ENCODE data around the gene KLHL2. TPM values are rescaled to one million over a fixed set of nuclear protein-coding genes. Genes with fewer than 3 reads are reported as not detected.
A peak's percentile ranks its signal among the peaks of the same experiment; 100 is the strongest.
"Not testable (repeated sequence)": the region's sequence is repeated elsewhere in the genome, so short reads cannot be mapped to it uniquely, and the experiment has no call there.

KLHL2 gene
- total RNA-seq, 2 donors from 2014 or later: 11.6 to 16.0 TPM

- H3K4me3 Mint-ChIP-seq: no peak overlapping the region
- Histone ChIP-seq H3K9me3 (ENCODE audit: control insufficient read depth, low read length) (no peaks in the 10 kb centered on the region), H3K9ac (ENCODE audit: extremely low read depth, low read length, poor library complexity, severe bottlenecking) (no peak overlapping the region), H3K4me3 (ENCODE audit: low read length) (no peak overlapping the region), H3K27ac (ENCODE audit: low read depth, low read length) (no peak overlapping the region), H3K4me1 (ENCODE audit: control insufficient read depth, insufficient read depth, low read length) (no peaks in the 10 kb centered on the region), H3K27me3 (ENCODE audit: control insufficient read depth, insufficient read depth, low read length, poor library complexity, severe bottlenecking) (no peaks in the 10 kb centered on the region), H3K36me3 (ENCODE audit: control insufficient read depth, insufficient read depth, low read length) (peaks cover 9% of the 10 kb centered on the region)
- 99 to 100% methylated on average over 1 to 5 of the region's 5 CpGs for WGBS, 2 experiments (ENCODE audit: insufficient coverage in 1 of 2, insufficient read length in 1 of 2)
- DNase-seq: no peak
- H3K27ac Mint-ChIP-seq: no peak overlapping the region
- no peaks in the 10 kb centered on the region for H3K9me3 Mint-ChIP-seq
- H3K36me3 Mint-ChIP-seq (ENCODE audit: low read depth): peaks cover 5% of the 10 kb centered on the region
- no peaks in the 10 kb centered on the region for H3K27me3 Mint-ChIP-seq (ENCODE audit: insufficient read depth)
- TF ChIP-seq CTCF (conservative IDR thresholded peaks at IDR 0.05): no peak
- peaks cover 9% of the 10 kb centered on the region for H3K4me1 Mint-ChIP-seq
Observed at GRCh38 chr4:165234766-165235165, 27.4 kb downstream of the KLHL2 start.

GRCh38 chr4:165236852-165237251 is 29.5 kb downstream of the KLHL2 start:
- not testable (repeated sequence) for H3K4me3 Mint-ChIP-seq; H3K36me3 ChIP-seq (ENCODE audit: control insufficient read depth, insufficient read depth, low read length); H3K4me1 ChIP-seq (ENCODE audit: control insufficient read depth, insufficient read depth, low read length); H3K4me3 ChIP-seq (ENCODE audit: low read length); H3K9ac ChIP-seq (ENCODE audit: extremely low read depth, low read length, poor library complexity, severe bottlenecking); H3K27ac ChIP-seq (ENCODE audit: low read depth, low read length); H3K27ac Mint-ChIP-seq; H3K27me3 ChIP-seq (ENCODE audit: control insufficient read depth, insufficient read depth, low read length, poor library complexity, severe bottlenecking); H3K4me1 Mint-ChIP-seq; DNase-seq; H3K9me3 ChIP-seq (ENCODE audit: control insufficient read depth, low read length); H3K36me3 Mint-ChIP-seq (ENCODE audit: low read depth); H3K9me3 Mint-ChIP-seq; H3K27me3 Mint-ChIP-seq (ENCODE audit: insufficient read depth)
- WGBS, 2 experiments (ENCODE audit: insufficient coverage in 1 of 2, insufficient read length in 1 of 2): no CpG with 5 or more reads among the region's 1 CpG

GRCh38 chr4:165238041-165238640 is 30.8 kb downstream of the KLHL2 start:
- peak overlapping the region; percentile 39 for H3K27ac Mint-ChIP-seq
- not testable (repeated sequence) for DNase-seq; H3K36me3 ChIP-seq (ENCODE audit: control insufficient read depth, insufficient read depth, low read length); H3K27me3 ChIP-seq (ENCODE audit: control insufficient read depth, insufficient read depth, low read length, poor library complexity, severe bottlenecking); H3K27ac ChIP-seq (ENCODE audit: low read depth, low read length); H3K36me3 Mint-ChIP-seq (ENCODE audit: low read depth); H3K4me1 Mint-ChIP-seq; H3K4me1 ChIP-seq (ENCODE audit: control insufficient read depth, insufficient read depth, low read length); H3K9me3 ChIP-seq (ENCODE audit: control insufficient read depth, low read length); H3K4me3 Mint-ChIP-seq; H3K9me3 Mint-ChIP-seq; H3K4me3 ChIP-seq (ENCODE audit: low read length); H3K27me3 Mint-ChIP-seq (ENCODE audit: insufficient read depth); H3K9ac ChIP-seq (ENCODE audit: extremely low read depth, low read length, poor library complexity, severe bottlenecking)
- 88 to 93% methylated on average over 1 to 5 of the region's 5 CpGs for WGBS, 2 experiments (ENCODE audit: insufficient coverage in 1 of 2, insufficient read length in 1 of 2)

- not testable (repeated sequence) for H3K9ac ChIP-seq (ENCODE audit: extremely low read depth, low read length, poor library complexity, severe bottlenecking); H3K27ac Mint-ChIP-seq; H3K9me3 ChIP-seq (ENCODE audit: control insufficient read depth, low read length); H3K36me3 ChIP-seq (ENCODE audit: control insufficient read depth, insufficient read depth, low read length); H3K27ac ChIP-seq (ENCODE audit: low read depth, low read length); H3K27me3 Mint-ChIP-seq (ENCODE audit: insufficient read depth); H3K27me3 ChIP-seq (ENCODE audit: control insufficient read depth, insufficient read depth, low read length, poor library complexity, severe bottlenecking); H3K4me3 ChIP-seq (ENCODE audit: low read length); H3K9me3 Mint-ChIP-seq; H3K4me1 ChIP-seq (ENCODE audit: control insufficient read depth, insufficient read depth, low read length); H3K36me3 Mint-ChIP-seq (ENCODE audit: low read depth); H3K4me3 Mint-ChIP-seq; DNase-seq
- peaks cover 11% of the 10 kb centered on the region for H3K4me1 Mint-ChIP-seq
Observed at GRCh38 chr4:165240761-165241160, 33.4 kb downstream of the KLHL2 start.

- H3K36me3 ChIP-seq (ENCODE audit: control insufficient read depth, insufficient read depth, low read length); H3K4me3 ChIP-seq (ENCODE audit: low read length); H3K27me3 ChIP-seq (ENCODE audit: control insufficient read depth, insufficient read depth, low read length, poor library complexity, severe bottlenecking); H3K36me3 Mint-ChIP-seq (ENCODE audit: low read depth); H3K4me1 Mint-ChIP-seq; H3K4me3 Mint-ChIP-seq; H3K27me3 Mint-ChIP-seq (ENCODE audit: insufficient read depth); H3K27ac ChIP-seq (ENCODE audit: low read depth, low read length); DNase-seq; H3K4me1 ChIP-seq (ENCODE audit: control insufficient read depth, insufficient read depth, low read length); H3K9me3 ChIP-seq (ENCODE audit: control insufficient read depth, low read length); H3K9ac ChIP-seq (ENCODE audit: extremely low read depth, low read length, poor library complexity, severe bottlenecking); H3K27ac Mint-ChIP-seq; H3K9me3 Mint-ChIP-seq: not testable (repeated sequence)
- WGBS, 2 experiments (ENCODE audit: insufficient coverage in 1 of 2, insufficient read length in 1 of 2): 92 to 96% methylated on average over 1 to 2 of the region's 2 CpGs
Observed at GRCh38 chr4:165244148-165244547, 36.8 kb downstream of the KLHL2 start.

GRCh38 chr4:165244587-165245186 is 37.3 kb downstream of the KLHL2 start:
- H3K36me3 ChIP-seq (ENCODE audit: control insufficient read depth, insufficient read depth, low read length); H3K4me1 Mint-ChIP-seq; H3K4me3 ChIP-seq (ENCODE audit: low read length); H3K27ac Mint-ChIP-seq; H3K27me3 ChIP-seq (ENCODE audit: control insufficient read depth, insufficient read depth, low read length, poor library complexity, severe bottlenecking); H3K27me3 Mint-ChIP-seq (ENCODE audit: insufficient read depth); H3K9me3 Mint-ChIP-seq; H3K36me3 Mint-ChIP-seq (ENCODE audit: low read depth); H3K27ac ChIP-seq (ENCODE audit: low read depth, low read length); DNase-seq; H3K9ac ChIP-seq (ENCODE audit: extremely low read depth, low read length, poor library complexity, severe bottlenecking); H3K4me1 ChIP-seq (ENCODE audit: control insufficient read depth, insufficient read depth, low read length); H3K9me3 ChIP-seq (ENCODE audit: control insufficient read depth, low read length); H3K4me3 Mint-ChIP-seq: not testable (repeated sequence)
- 76 to 93% methylated on average over 6 to 9 of the region's 10 CpGs for WGBS, 2 experiments (ENCODE audit: insufficient coverage in 1 of 2, insufficient read length in 1 of 2)
